Smooth muscle cell (in vitro differentiated cells): ENCODE data around the gene MAFB. TPM values are rescaled to one million over a fixed set of nuclear protein-coding genes. Genes with fewer than 3 reads are reported as not detected.

ENCODE experiments used
- DNase-seq: peaks from one replicate; lab custom pipeline; 2025; ENCODE audit not compliant: unreplicated experiment; lab: John Stamatoyannopoulos, UW
- H2AFZ ChIP-seq: fragments of 200-600 bp; sonication (generic); 2 replicates; pipeline ENCODE4 v1.6.0; 2016; ENCODE audit warnings: antibody characterized with exemption, low read depth, mild to moderate bottlenecking
- H3F3A ChIP-seq: fragments of 200-600 bp; sonication (generic); 2 replicates; pipeline ENCODE4 v1.6.0; 2017; ENCODE audit warnings: antibody characterized with exemption, low read depth
- H3K27ac ChIP-seq: fragments of 200-600 bp; sonication (generic); 2 replicates; pipeline ENCODE4 v1.5.1; 2016; ENCODE audit warnings: low read depth, mild to moderate bottlenecking
- H3K27me3 ChIP-seq: fragments of 200-600 bp; sonication (generic); 2 replicates; pipeline ENCODE4 v1.6.1; 2016; ENCODE audit warnings: low read depth, mild to moderate bottlenecking
- H3K36me3 ChIP-seq: fragments of 200-600 bp; sonication (generic); 2 replicates; pipeline ENCODE4 v1.5.1; 2016; ENCODE audit warnings: low read depth
- H3K4me1 ChIP-seq: fragments of 200-600 bp; sonication (generic); 2 replicates; pipeline ENCODE4 v1.5.1; 2016; ENCODE audit warnings: low read depth
- H3K4me2 ChIP-seq: fragments of 200-600 bp; sonication (generic); 2 replicates; pipeline ENCODE4 v1.6.0; 2016; ENCODE audit warnings: mild to moderate bottlenecking
- H3K4me3 ChIP-seq: fragments of 200-600 bp; sonication (generic); 2 replicates; pipeline ENCODE4 v1.5.1; 2016; ENCODE audit warnings: mild to moderate bottlenecking
- H3K79me2 ChIP-seq: fragments of 200-600 bp; sonication (generic); 2 replicates; pipeline ENCODE4 v1.6.0; 2016; ENCODE audit warnings: low read depth, mild to moderate bottlenecking
- H3K9ac ChIP-seq: fragments of 200-600 bp; sonication (generic); 2 replicates; pipeline ENCODE4 v1.6.0; 2016; ENCODE audit warnings: low read depth
- H3K9me3 ChIP-seq: fragments of 200-600 bp; sonication (generic); replicated peaks from 2 replicates; pipeline ENCODE4 v1.5.1; 2016; ENCODE audit warnings: low read depth
- H4K20me1 ChIP-seq: fragments of 200-600 bp; sonication (generic); 2 replicates; pipeline ENCODE4 v1.6.0; 2016; ENCODE audit warnings: low read depth
- WGBS: methylation state at CpG from one replicate; pipeline ENCODE4 v1.1.7; 2016; ENCODE audit warnings: low lambda C conversion rate; 5-methylcytosine and 5-hydroxymethylcytosine counted together
- polyA plus RNA-seq: library from polyadenylated mRNA; unstranded; fragments of >200 nt; fragmentation: Nextera tagmentation; extraction: Ambion mirVana; gene quantifications from 2 replicates; pipeline ENCODE4 v1.2.1, GENCODE V29; 2016
- total RNA-seq: library from RNA; depleted of rRNA; stranded (reverse); fragments of >200 nt; gene quantifications from 2 replicates; pipeline ENCODE4 v1.2.3, GENCODE V29; 2014
- TF ChIP-seq, protein P1 (sequence below): fragments of 200-600 bp; sonication (generic); IDR thresholded peaks from 2 replicates; pipeline ENCODE4 v1.5.1; 2017; ENCODE audit warnings: borderline replicate concordance, mild to moderate bottlenecking, antibody characterized with exemption; ENCODE audit not compliant: insufficient read depth, poor library complexity, severe bottlenecking

The MAFB gene
- total and polyA plus RNA-seq, 2 experiments from 2014 or later, result 14.4 to 15.7 TPM

DNA sequence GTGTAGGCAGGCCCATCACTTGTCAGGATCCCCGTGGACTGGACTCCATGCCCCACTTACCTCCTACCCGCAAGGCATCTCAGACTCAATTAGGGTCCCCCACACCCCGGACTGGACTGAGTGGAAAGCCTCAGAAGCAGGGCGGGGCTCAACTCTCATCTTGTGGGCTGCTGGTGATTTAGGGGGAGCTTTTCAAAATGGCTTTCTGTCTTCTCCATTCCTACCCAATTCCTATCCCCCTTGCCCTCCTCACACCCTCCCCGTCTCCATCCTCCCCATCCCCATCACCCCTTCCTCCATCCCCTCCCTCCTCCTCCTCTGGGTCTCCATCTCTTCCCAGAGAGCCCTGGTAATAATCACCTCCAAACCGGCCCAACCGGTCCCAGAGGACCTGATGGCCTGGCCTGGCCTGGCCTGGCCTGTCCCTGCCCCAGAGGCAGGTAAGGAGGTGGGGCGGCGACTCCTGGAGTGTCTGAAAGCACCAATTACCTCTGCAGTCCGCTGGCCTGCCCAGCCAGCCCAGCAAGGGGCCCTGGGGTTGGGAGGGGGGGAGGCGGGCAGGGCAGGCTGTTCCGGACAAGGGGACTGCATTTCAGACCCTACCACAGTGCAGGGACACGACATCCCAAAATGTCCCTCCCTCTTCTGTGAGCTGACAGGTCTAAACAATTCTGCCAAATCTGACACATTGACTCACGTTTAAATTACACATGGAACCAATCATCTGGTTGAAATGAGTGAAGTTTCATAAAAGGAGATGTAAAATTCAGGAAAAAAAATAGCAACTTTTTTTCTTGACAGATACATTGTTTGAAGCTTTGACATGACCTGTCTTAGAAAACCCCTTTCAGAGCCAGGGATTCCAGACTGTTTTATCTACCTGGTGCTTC is 24.8 kb downstream of the MAFB start:
- no peak overlapping the region for H3K9ac ChIP-seq
- TF ChIP-seq, protein P1, sequence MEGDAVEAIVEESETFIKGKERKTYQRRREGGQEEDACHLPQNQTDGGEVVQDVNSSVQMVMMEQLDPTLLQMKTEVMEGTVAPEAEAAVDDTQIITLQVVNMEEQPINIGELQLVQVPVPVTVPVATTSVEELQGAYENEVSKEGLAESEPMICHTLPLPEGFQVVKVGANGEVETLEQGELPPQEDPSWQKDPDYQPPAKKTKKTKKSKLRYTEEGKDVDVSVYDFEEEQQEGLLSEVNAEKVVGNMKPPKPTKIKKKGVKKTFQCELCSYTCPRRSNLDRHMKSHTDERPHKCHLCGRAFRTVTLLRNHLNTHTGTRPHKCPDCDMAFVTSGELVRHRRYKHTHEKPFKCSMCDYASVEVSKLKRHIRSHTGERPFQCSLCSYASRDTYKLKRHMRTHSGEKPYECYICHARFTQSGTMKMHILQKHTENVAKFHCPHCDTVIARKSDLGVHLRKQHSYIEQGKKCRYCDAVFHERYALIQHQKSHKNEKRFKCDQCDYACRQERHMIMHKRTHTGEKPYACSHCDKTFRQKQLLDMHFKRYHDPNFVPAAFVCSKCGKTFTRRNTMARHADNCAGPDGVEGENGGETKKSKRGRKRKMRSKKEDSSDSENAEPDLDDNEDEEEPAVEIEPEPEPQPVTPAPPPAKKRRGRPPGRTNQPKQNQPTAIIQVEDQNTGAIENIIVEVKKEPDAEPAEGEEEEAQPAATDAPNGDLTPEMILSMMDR, result no peak
- no peaks in the 10 kb centered on the region for H3K36me3 ChIP-seq
- no peaks in the 10 kb centered on the region for H3K79me2 ChIP-seq
- no peaks in the 10 kb centered on the region for H3K4me1 ChIP-seq
- no peaks in the 10 kb centered on the region for H3F3A ChIP-seq
- WGBS, result 56% methylated on average over 10 of the region's 14 CpGs
- no peaks in the 10 kb centered on the region for H3K27me3 ChIP-seq
- H3K4me3 ChIP-seq, result no peak overlapping the region
- H4K20me1 ChIP-seq, result no peaks in the 10 kb centered on the region
- DNase-seq, result no peak
- no peak overlapping the region for H3K27ac ChIP-seq
- H3K9me3 ChIP-seq, result no peaks in the 10 kb centered on the region
- no peak overlapping the region for H2AFZ ChIP-seq
- H3K4me2 ChIP-seq, result no peak overlapping the region

DNA sequence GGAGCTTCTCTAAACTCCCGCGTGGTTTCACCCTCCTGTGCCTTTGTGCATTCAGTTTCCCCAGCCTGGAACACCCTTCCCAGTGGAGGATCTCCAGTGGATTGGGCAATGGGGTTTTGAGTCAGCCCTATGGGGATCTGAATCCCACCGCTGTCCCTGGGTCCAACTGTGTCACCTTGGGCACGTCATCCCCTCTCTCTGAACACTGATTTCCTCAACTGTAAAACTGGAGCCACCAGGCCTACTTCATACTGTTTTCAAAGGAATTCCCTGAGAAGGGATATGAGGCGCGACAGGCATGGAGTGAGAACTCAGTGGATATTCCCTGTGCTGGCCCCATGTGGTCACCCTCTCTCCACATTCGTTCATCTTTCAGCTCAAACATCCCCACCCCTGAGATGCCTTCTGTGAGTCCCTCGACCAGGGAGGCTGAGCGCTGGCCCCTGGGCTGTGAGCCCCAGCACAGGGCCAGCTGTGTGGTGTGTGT is 25.7 kb downstream of the MAFB start:
- Histone ChIP-seq H3K4me2 (no peak overlapping the region), H3K27me3 (no peaks in the 10 kb centered on the region), H3K36me3 (no peaks in the 10 kb centered on the region), H3K9me3 (no peaks in the 10 kb centered on the region), H3K27ac (no peak overlapping the region), H3K4me1 (no peaks in the 10 kb centered on the region), H3K9ac (no peak overlapping the region), H3F3A (no peaks in the 10 kb centered on the region), H2AFZ (no peak overlapping the region), H4K20me1 (no peaks in the 10 kb centered on the region), H3K4me3 (no peak overlapping the region), H3K79me2 (no peaks in the 10 kb centered on the region)
- TF ChIP-seq, protein P1, result no peak
- DNase-seq, result no peak
- WGBS, result 86% methylated on average over 9 of the region's 9 CpGs

- H3K36me3 ChIP-seq, result no peaks in the 10 kb centered on the region
- no peaks in the 10 kb centered on the region for H4K20me1 ChIP-seq
- no peaks in the 10 kb centered on the region for H3K4me1 ChIP-seq
- no peak overlapping the region for H3K9ac ChIP-seq
- no peak overlapping the region for H3K4me3 ChIP-seq
- WGBS, result 94% methylated on average over 3 of the region's 3 CpGs
- H3K4me2 ChIP-seq, result no peak overlapping the region
- no peaks in the 10 kb centered on the region for H3F3A ChIP-seq
- H3K9me3 ChIP-seq, result no peaks in the 10 kb centered on the region
- H2AFZ ChIP-seq, result no peak overlapping the region
- no peaks in the 10 kb centered on the region for H3K27me3 ChIP-seq
- TF ChIP-seq, protein P1, result no peak
- no peak for DNase-seq
- H3K27ac ChIP-seq, result no peak overlapping the region
- no peaks in the 10 kb centered on the region for H3K79me2 ChIP-seq
Observed at GRCh38 chr20:40659567-40659966, 29.5 kb downstream of the MAFB start.
